ENCODE data around the gene FASN. TPM values are rescaled to one million over a fixed set of nuclear protein-coding genes. Genes with fewer than 3 reads are reported as not detected.

FASN gene
- total RNA-seq, 1 donor from 2014 or later, result 14.2 TPM

GRCh38 chr17:82088838-82089722 lies 9.0 kb downstream of the FASN start:
- no peak for DNase-seq (ENCODE audit: low spot score)

DNA sequence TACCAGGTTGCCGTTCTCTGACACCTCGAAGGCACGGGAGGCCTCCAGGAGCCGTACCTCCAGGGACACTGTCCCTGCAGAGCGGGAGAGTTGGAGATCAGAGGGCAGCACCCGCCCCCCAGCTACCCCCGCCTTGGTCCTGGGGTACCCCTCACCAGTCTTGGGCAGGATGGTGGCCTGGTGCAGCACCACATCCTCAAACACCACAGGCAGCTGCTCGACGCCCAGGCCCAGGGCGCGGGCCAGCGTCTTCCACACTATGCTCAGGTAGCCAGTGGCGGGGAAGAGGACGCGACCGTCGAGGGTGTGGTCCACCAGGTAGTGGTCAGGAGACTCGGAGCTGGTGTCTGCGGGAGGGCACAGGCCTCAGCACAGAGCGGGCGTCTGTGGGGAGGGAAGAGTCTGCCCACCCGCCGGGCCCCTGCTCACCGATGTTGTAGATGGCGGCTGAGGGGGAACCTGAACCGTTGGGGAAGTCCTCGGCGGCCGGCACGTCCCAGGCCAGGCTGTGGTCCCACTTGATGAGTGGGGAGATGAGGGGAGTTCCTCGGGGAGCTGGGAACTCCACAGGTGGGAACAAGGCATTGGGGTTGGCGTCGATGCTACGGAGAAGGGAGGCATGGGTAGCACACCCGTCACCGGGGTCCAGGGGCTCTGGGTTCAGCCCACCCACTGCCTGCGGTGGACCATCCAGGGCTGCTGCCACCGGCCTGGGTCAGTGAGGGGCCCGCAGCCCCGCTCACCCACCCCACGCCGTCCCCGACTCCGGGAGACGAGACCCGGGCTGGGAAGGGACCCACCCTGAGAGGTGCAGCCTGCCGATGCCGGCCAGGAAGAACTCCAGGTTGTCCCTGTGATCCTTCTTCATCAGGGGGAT lies 9.8 kb downstream of the FASN start:
- DNase-seq (ENCODE audit: low spot score), result no peak

- DNase-seq (ENCODE audit: low spot score), result no peak
Measured at GRCh38 chr17:82086941-82087906, 10.8 kb downstream of the FASN start.

GRCh38 chr17:82085931-82086764 lies 11.9 kb downstream of the FASN start:
- no peak for DNase-seq (ENCODE audit: low spot score)

- DNase-seq (ENCODE audit: low spot score), result no peak
Measured at GRCh38 chr17:82085031-82085861, 12.8 kb downstream of the FASN start.

- DNase-seq (ENCODE audit: low spot score), result no peak
Measured at GRCh38 chr17:82084373-82085030, 13.5 kb downstream of the FASN start.

GRCh38 chr17:82083533-82084359 lies 14.3 kb downstream of the FASN start:
- DNase-seq (ENCODE audit: low spot score), result no peak

DNA sequence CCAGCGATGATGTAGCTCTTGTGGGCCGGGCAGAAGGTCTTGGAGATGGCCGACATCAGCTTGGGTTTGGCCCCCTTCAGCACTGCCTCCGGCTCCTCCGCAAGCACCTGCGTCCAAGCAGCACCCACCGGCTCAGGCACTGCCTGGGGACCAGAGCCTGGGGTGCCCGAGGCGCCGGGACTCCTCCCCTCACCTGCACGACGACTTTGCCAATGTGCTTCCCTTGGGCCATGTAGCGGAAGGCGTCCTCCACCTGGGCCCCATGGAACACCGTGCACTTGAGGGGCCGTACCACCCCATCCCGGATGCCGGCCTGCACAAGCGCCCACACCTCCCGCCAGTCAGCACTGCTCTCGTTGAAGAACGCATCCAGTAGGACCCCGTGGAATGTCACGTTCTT lies 15.0 kb downstream of the FASN start:
- DNase-seq (ENCODE audit: low spot score), result no peak

- DNase-seq (ENCODE audit: low spot score), result no peak
Measured at GRCh38 chr17:82082456-82082855, 15.6 kb downstream of the FASN start.

DNA sequence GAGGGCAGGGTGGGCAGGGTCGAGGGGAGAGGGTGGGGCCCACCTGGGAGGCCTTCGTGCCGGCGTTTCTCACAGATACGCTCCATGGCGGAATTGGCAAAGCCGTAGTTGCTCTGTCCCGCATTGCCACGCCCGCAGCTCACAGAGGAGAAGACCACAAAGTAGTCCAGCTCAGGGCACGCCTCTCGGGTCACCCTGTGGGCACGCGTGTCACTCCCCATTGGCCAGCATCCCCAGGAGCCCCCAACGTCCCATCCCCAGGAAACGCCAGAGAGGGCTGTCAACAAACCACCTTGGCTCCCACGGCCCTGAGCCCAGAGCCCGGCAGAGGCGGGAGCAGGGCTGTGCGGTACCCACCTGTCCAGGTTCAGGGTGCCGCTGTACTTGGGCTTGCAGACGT lies 16.1 kb downstream of the FASN start:
- DNase-seq (ENCODE audit: low spot score), result no peak

DNA sequence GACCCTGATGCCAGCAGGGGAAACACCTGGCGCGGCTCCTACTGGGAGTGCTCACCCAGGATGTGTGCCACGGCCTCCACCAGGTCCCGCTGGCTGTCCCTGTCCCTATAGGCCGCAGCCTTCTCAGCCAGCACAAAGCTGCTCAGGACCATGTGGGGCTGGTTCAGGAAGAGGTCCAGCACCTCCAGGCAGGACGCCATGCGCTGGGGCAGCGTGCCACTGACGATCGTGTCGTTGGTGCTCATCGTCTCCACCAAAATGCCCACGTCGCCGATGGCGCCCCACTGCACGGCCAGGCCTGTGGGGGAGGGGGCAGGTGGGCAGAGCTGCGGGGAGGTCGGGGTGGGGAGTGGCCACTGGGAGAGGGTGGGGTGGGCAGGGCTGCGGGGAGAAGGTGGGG lies 16.5 kb downstream of the FASN start:
- no peak for DNase-seq (ENCODE audit: low spot score)

GRCh38 chr17:82080789-82081464 lies 17.1 kb downstream of the FASN start:
- DNase-seq (ENCODE audit: low spot score), result no peak

DNA sequence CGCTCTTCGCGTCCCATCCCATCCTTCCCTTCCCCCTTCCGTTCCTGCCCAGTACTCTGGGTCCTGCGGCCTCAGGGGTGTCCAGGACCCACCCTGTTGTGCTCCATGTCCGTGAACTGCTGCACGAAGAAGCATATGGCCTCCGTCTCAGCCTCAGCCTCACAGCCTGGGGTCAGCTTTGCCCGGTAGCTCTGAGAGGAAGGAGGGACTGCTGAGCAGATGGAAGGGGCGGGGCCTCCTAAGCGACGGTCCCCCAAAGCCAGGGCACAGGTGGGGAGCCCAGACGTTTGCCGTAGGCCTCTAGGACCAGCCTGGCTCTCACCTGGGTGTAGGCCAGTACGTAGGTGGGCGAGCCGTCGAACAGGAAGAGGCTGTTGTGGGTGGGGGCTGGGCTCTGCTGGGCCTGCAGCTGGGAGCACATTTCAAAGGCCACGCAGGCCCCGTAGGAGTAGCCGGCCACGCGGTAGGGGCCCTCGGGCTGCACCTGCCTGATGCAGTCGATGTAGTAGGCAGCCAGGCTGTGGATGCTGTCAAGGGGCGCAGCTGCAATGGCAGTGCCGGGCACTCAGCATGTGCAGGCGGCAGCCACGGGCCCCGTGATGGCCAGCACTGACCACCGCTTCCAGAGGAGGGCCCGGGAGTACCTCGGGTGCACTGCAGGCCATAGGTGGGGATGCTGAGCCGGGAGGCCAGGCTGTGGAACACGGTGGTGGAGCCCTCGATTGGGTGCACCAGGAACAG lies 17.8 kb downstream of the FASN start:
- no peak for DNase-seq (ENCODE audit: low spot score)

- no peak for DNase-seq (ENCODE audit: low spot score)
Measured at GRCh38 chr17:82079001-82079677, 18.9 kb downstream of the FASN start.

GRCh38 chr17:82078433-82078832 lies 19.6 kb downstream of the FASN start:
- DNase-seq (ENCODE audit: low spot score), result no peak
